HG02973 (cell line): ENCODE data around the gene ILDR1.

Experiments
- ATAC-seq: cut with Tn5 transposase; IDR thresholded peaks from one replicate; pipeline ENCODE4 v1.9.1; 2021; ENCODE audit warnings: moderate library complexity; ENCODE audit not compliant: unreplicated experiment

ILDR1 gene

GRCh38 chr3:122021037-122021436 is 1.0 kb downstream of the ILDR1 start:
- ATAC-seq: no peak

DNA sequence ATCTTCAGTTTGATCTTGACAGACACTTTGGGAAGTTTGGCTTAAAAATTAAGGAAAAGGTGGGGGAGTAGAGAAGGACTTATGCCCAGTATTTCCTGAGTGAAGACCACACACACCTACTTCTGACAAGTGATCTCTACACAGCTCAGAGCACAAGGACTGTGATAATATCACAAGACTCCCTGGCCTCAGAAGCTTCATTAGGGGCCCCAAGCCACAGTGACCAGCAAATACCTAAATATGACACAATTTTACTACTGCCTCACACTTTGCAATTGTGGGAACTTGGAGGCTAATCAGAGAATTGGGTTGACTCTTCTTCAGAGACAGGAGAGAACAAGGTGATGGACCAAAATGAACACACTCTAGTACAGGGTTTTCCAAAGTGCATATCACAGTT is 2.6 kb downstream of the ILDR1 start:
- no peak for ATAC-seq

GRCh38 chr3:122014741-122015140 is 7.3 kb downstream of the ILDR1 start:
- peak; percentile 83 for ATAC-seq

GRCh38 chr3:122013448-122013925 is 8.6 kb downstream of the ILDR1 start:
- no peak for ATAC-seq

DNA sequence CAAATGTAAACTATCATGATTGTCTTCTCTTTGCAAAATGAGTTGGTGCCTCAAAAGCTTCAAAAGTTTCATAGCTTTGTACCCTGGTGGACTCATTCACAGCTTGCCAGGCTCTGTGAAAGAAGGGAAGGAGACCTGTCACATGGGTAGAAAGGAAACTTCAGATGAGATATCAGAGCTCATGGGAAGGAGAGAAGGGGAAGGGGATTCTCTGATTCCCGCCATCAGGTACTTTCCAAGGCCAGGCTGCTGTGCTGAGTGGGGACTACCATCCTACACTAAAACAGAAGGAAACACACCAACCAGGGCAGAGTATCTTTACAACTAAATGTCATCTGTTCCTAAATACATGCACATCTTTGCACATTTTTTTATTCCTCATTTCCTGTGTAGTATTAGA is 9.2 kb downstream of the ILDR1 start:
- no peak for ATAC-seq

DNA sequence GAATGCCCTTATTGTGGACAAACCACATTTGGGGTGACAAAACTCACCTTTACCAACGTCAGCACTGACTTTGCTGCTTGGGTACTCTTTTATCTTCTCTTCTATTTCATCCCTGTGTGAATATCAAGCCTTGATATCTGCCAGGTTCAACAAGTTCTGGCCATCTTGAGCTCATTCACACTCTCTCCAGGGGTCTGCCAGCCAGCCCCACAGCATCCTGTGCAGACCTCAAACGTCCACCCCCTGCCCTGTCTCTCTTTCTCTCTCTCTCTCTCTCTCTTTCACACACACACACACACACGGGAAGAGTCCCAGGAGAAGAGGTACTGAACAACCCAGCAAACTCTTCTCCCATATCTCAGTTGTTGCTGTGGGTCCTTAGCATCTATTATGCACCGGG is 10.7 kb downstream of the ILDR1 start:
- ATAC-seq: no peak

GRCh38 chr3:122010506-122010905 is 11.5 kb downstream of the ILDR1 start:
- ATAC-seq: no peak

GRCh38 chr3:122008166-122008565 is 13.9 kb downstream of the ILDR1 start:
- no peak for ATAC-seq

- ATAC-seq: no peak
These were observed 15.8 kb downstream of the ILDR1 start for GRCh38 chr3:122006267-122006666.

- ATAC-seq: no peak
These were observed 17.0 kb downstream of the ILDR1 start for GRCh38 chr3:122004991-122005565.

GRCh38 chr3:122004107-122004506 is 17.9 kb downstream of the ILDR1 start:
- no peak for ATAC-seq

- no peak for ATAC-seq
These were observed 18.4 kb downstream of the ILDR1 start for GRCh38 chr3:122003606-122004005.

- ATAC-seq: no peak
These were observed 18.9 kb downstream of the ILDR1 start for GRCh38 chr3:122003112-122003511.

DNA sequence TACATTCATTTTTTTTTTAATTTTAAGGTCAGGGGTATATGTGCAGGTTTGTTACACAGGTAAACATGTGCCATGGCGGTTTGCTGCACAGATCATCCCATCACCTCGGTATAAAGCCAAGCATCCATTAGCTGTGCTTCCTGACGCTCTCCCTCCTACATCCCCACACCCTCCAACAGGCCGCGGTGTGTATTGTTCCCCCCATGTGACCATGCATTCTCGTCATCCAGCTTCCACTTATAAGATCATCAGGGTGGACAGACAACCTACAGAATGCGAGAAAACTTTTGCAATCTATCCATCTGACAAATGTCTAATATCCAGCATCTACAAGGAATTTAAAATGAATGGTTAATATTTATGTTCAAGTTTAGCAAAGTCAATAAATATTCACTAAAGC is 19.4 kb downstream of the ILDR1 start:
- no peak for ATAC-seq

DNA sequence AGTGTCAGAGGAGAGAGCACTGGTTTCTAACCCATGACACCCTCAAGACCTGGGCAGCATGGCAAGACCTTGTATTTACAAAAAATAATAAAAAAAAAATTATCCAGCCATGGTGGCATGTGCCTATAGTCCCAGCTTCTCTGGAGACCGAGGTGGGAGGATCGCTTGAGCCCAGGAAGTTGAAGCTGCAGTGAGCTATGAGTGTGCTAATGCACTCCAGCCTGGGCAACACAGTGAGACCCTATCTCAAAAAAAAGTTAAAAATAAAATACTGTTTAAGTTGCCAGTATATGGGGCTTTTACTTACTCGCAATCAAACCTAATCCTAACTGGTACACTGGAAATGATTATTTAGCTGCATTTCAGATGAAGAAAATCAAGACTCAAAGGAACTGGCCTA is 20.2 kb downstream of the ILDR1 start:
- no peak for ATAC-seq

- ATAC-seq: no peak
These were observed 21.0 kb downstream of the ILDR1 start for GRCh38 chr3:122000936-122001605.

GRCh38 chr3:121999931-122000330 is 22.1 kb downstream of the ILDR1 start:
- no peak for ATAC-seq

DNA sequence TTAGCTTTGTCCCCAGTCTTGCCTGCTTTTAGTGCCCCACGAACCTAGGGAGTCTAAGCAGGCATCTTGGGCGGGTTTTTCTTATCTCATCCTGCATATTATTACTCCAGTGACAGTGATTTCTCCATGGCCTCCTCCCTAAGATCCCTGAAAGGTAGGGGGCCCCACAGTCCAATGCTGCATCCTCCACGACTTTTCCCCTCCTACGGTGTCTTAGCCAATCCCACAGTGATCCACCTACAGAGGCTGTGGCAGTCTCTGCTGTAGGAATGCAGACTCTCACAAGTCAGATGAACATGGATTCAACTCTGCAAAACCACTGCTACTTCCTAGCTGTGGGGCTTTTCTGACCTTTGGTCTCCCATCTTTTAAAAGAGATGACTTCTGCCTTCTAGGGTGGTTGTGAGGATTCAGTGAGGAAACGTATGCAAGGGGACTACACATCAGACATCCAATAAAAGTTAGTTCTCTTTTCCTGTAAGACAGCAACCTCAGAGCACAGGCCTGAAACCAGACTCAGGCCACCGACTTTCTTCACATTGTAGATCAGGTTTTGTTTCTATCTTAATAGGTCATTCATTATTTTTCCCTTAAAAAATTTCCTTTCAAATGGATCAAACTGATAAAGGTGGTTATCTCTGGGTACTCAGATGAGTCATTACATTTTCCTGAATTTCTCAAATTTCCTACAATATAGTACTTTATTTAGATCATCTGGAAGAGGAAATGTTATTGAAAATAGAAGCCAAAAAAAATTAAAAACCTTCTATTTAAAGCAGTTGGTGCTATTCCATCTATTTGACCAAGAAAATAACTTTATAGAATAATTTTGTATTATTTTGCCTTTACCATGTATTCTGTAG is 23.2 kb downstream of the ILDR1 start:
- ATAC-seq: no peak

- ATAC-seq: no peak
These were observed 23.9 kb downstream of the ILDR1 start for GRCh38 chr3:121998030-121998580.

- no peak for ATAC-seq
These were observed 24.7 kb downstream of the ILDR1 start for GRCh38 chr3:121997372-121997771.

DNA sequence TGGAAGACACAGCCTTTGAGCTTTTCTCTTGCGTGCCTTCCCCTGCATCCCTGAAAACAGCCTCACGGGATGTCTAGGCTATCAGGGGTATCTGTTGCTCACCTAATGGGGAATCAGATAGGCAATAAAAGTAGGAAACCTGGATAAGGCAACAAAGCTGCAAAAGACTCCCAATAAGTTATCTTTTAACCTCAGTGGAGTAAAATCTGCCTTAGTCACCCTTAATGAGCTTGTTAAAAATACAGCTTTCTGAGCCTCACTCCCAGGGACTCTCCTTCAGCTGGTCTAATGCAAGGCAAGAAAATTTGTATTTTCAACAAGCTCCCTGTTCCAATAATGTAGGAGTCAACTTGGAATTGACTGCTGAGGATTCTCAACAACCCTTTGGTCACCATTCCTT is 25.6 kb downstream of the ILDR1 start:
- ATAC-seq: no peak
